Body of pancreas (tissue), 4 donors: Measurements from ENCODE around the gene PIWIL4.

ENCODE experiments used
- POLR2A ChIP-seq, 3 donors: fragments of 450-650 bp; IDR thresholded peaks; one replicate each; pipeline ENCODE4 v1.6.1; 2016; ENCODE audit warnings: antibody characterized with exemption in 3 of 3, mild to moderate bottlenecking in 2 of 3
- TF ChIP-seq, protein P1 (sequence below), 7 experiments: fragments of 450-650 bp in 4 of 7; fragments of 200-600 bp in 3 of 7; sonication (generic) in 3 of 7; IDR thresholded peaks; one replicate each; pipeline ENCODE4 v1.5.1; 2016 to 2019; ENCODE audit warnings: antibody characterized with exemption in 7 of 7

- TF ChIP-seq, protein P1, sequence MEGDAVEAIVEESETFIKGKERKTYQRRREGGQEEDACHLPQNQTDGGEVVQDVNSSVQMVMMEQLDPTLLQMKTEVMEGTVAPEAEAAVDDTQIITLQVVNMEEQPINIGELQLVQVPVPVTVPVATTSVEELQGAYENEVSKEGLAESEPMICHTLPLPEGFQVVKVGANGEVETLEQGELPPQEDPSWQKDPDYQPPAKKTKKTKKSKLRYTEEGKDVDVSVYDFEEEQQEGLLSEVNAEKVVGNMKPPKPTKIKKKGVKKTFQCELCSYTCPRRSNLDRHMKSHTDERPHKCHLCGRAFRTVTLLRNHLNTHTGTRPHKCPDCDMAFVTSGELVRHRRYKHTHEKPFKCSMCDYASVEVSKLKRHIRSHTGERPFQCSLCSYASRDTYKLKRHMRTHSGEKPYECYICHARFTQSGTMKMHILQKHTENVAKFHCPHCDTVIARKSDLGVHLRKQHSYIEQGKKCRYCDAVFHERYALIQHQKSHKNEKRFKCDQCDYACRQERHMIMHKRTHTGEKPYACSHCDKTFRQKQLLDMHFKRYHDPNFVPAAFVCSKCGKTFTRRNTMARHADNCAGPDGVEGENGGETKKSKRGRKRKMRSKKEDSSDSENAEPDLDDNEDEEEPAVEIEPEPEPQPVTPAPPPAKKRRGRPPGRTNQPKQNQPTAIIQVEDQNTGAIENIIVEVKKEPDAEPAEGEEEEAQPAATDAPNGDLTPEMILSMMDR (IDR thresholded peaks at IDR 0.05) = no peak
- TF ChIP-seq POLR2A (IDR thresholded peaks at IDR 0.05) = no peak
These were observed 9.2 kb upstream of the PIWIL4 start for GRCh38 chr11:94557992-94558391.
